Stimulated activated CD4-positive, alpha-beta T cell treated with anti-CD3 and anti-CD28 coated beads, Interleukin-4, amount 100 ng/mL, for 24 hours (primary cell): ENCODE data around the gene SEMA7A.
"Not testable (repeated sequence)": the region's sequence is repeated elsewhere in the genome, so short reads cannot be mapped to it uniquely, and the experiment has no call there.

ENCODE experiments used
- DNase-seq: peaks from one replicate; pipeline ENCODE4 v3.0.0-alpha.2; 2020

SEMA7A gene

GRCh38 chr15:74433592-74434262, at the start of gene SEMA7A:
Gene SEMA7A, minus strand, starts transcription at chr15:74433958. Its CDS starts 40 bp downstream, at chr15:74433918.
- DNase-seq = peak; percentile 80

- DNase-seq = no peak
Observed at GRCh38 chr15:74482661-74483060, 48.9 kb upstream of the SEMA7A start.

GRCh38 chr15:74480364-74480763, 46.6 kb upstream of the SEMA7A start:
- not testable (repeated sequence) for DNase-seq

- DNase-seq = not testable (repeated sequence)
Observed at GRCh38 chr15:74471621-74472020, 37.9 kb upstream of the SEMA7A start.

- DNase-seq = no peak
Observed at GRCh38 chr15:74470631-74471395, 37.1 kb upstream of the SEMA7A start.

- no peak for DNase-seq
Observed at GRCh38 chr15:74468341-74469032, 34.7 kb upstream of the SEMA7A start.

GRCh38 chr15:74466570-74466969, 32.8 kb upstream of the SEMA7A start:
- DNase-seq = no peak

- DNase-seq = no peak
Observed at GRCh38 chr15:74464897-74465296, 31.1 kb upstream of the SEMA7A start.

- no peak for DNase-seq
Observed at GRCh38 chr15:74464216-74464615, 30.5 kb upstream of the SEMA7A start.

GRCh38 chr15:74463634-74464033, 29.9 kb upstream of the SEMA7A start:
- DNase-seq = no peak

- DNase-seq = no peak
Observed at GRCh38 chr15:74461847-74462511, 28.2 kb upstream of the SEMA7A start.

- peak; percentile 99 for DNase-seq
Observed at GRCh38 chr15:74460871-74461846, 27.4 kb upstream of the SEMA7A start, which contains the start of gene UBL7. Gene UBL7, minus strand, starts transcription at chr15:74461160. Its CDS starts 2,293 bp downstream, at chr15:74458867.

- DNase-seq = no peak
Observed at GRCh38 chr15:74460298-74460697, 26.5 kb upstream of the SEMA7A start.

- DNase-seq = not testable (repeated sequence)
Observed at GRCh38 chr15:74459798-74460197, 26.0 kb upstream of the SEMA7A start.

GRCh38 chr15:74458473-74458872, 24.7 kb upstream of the SEMA7A start:
- no peak for DNase-seq

GRCh38 chr15:74457036-74457435, 23.3 kb upstream of the SEMA7A start:
- not testable (repeated sequence) for DNase-seq

- DNase-seq = no peak
Observed at GRCh38 chr15:74454764-74455500, 21.2 kb upstream of the SEMA7A start.

- no peak for DNase-seq
Observed at GRCh38 chr15:74453925-74454763, 20.4 kb upstream of the SEMA7A start.

GRCh38 chr15:74451861-74452835, 18.4 kb upstream of the SEMA7A start:
- no peak for DNase-seq
